GM23338 (cell line): Measurements from ENCODE around the gene FARP1. TPM values are rescaled to one million over a fixed set of nuclear protein-coding genes. Genes with fewer than 3 reads are reported as not detected.

Source experiments
- ATAC-seq: fragments of 200-7000 bp; cut with Tn5 transposase; 3 replicates; pipeline ENCODE4 v1.9.1; 2020
- DNase-seq: peaks from one replicate; pipeline ENCODE4 v3.0.0-alpha.2; 2015; ENCODE audit warnings: low spot score
- H2AFZ ChIP-seq: fragments of 200-600 bp; sonication (generic); 2 replicates; pipeline ENCODE4 v1.8.0; 2016; ENCODE audit warnings: antibody characterized with exemption, mild to moderate bottlenecking, moderate library complexity
- H3F3A ChIP-seq: fragments of 200-600 bp; sonication (generic); replicated peaks from 2 replicates; pipeline ENCODE4 v1.8.0; 2017; ENCODE audit warnings: antibody characterized with exemption, mixed run types, low read depth
- H3K27ac ChIP-seq: fragments of 200-600 bp; sonication (generic); 2 replicates; pipeline ENCODE4 v1.6.1; 2016; ENCODE audit warnings: low read depth
- H3K27me3 ChIP-seq: fragments of 200-600 bp; sonication (generic); 2 replicates; pipeline ENCODE4 v1.8.0; 2016; ENCODE audit warnings: mild to moderate bottlenecking, mixed run types, moderate library complexity; ENCODE audit not compliant: insufficient read depth
- H3K36me3 ChIP-seq: fragments of 200-600 bp; sonication (generic); 2 replicates; pipeline ENCODE4 v1.8.0; 2016; ENCODE audit warnings: mild to moderate bottlenecking; ENCODE audit not compliant: insufficient read depth
- H3K4me1 ChIP-seq: fragments of 200-600 bp; sonication (generic); 2 replicates; pipeline ENCODE4 v1.8.0; 2016; ENCODE audit warnings: mild to moderate bottlenecking, moderate library complexity; ENCODE audit not compliant: insufficient read depth
- H3K4me2 ChIP-seq: fragments of 200-600 bp; sonication (generic); 2 replicates; pipeline ENCODE4 v1.7.1; 2017; ENCODE audit warnings: mixed run types
- H3K4me3 ChIP-seq: fragments of 200-600 bp; sonication (generic); 2 replicates; pipeline ENCODE4 v1.6.1; 2016; ENCODE audit warnings: mixed run types
- H3K79me2 ChIP-seq: fragments of 200-600 bp; sonication (generic); replicated peaks from 2 replicates; pipeline ENCODE4 v1.8.0; 2017; ENCODE audit warnings: mild to moderate bottlenecking; ENCODE audit not compliant: insufficient read depth
- H3K9me2 ChIP-seq: fragments of 200-600 bp; sonication (generic); 2 replicates; pipeline ENCODE4 v1.8.0; 2017; ENCODE audit not compliant: insufficient read depth
- H4K20me1 ChIP-seq: fragments of 200-600 bp; sonication (generic); replicated peaks from 2 replicates; pipeline ENCODE4 v1.8.0; 2017; ENCODE audit warnings: mild to moderate bottlenecking; ENCODE audit not compliant: insufficient read depth
- H3K27ac Mint-ChIP-seq: 2 replicates; pipeline ENCODE4 v1.8.0; 2020; ENCODE audit warnings: inconsistent platforms, mild to moderate bottlenecking, moderate library complexity, mixed read lengths
- H3K27me3 Mint-ChIP-seq: 3 replicates; pipeline ENCODE4 v1.8.0; 2022; ENCODE audit warnings: low read depth, mild to moderate bottlenecking, moderate library complexity, mixed read lengths, inconsistent platforms; ENCODE audit not compliant: insufficient read depth, poor library complexity
- H3K36me3 Mint-ChIP-seq: 3 replicates; pipeline ENCODE4 v1.8.0; 2021; ENCODE audit warnings: low read depth, mild to moderate bottlenecking, inconsistent platforms, moderate library complexity, mixed read lengths
- H3K4me1 Mint-ChIP-seq: 3 replicates; pipeline ENCODE4 v1.8.0; 2020; ENCODE audit warnings: mild to moderate bottlenecking, inconsistent platforms, mixed read lengths
- H3K4me3 Mint-ChIP-seq: 3 replicates; pipeline ENCODE4 v1.8.0; 2021; ENCODE audit warnings: moderate library complexity, mild to moderate bottlenecking, inconsistent platforms, mixed read lengths
- H3K9me3 Mint-ChIP-seq: 3 replicates; pipeline ENCODE4 v1.8.0; 2020; ENCODE audit warnings: moderate library complexity, mild to moderate bottlenecking, inconsistent platforms, mixed read lengths
- CREB1 ChIP-seq: fragments of 250-450 bp; sonication (Bioruptor Pico); IDR thresholded peaks from 2 replicates; pipeline ENCODE4 v1.5.0; 2020; ENCODE audit warnings: low read depth, mild to moderate bottlenecking, moderate library complexity
- CTCF ChIP-seq, 2 experiments: fragments of 200-600 bp in 1 of 2; sonication (generic) in 1 of 2; conservative IDR thresholded peaks; 2 replicates each; pipeline versions ENCODE4 v1.5.1 to v1.6.1; 2016 to 2017; ENCODE audit warnings: antibody characterized with exemption in 2 of 2, low read depth in 2 of 2, mild to moderate bottlenecking in 2 of 2, moderate library complexity in 1 of 2
- ETS1 ChIP-seq: IDR thresholded peaks from 2 replicates; pipeline ENCODE4 v1.6.1; 2016; ENCODE audit warnings: antibody characterized with exemption
- EZH2 ChIP-seq: fragments of 200-600 bp; sonication (generic); IDR thresholded peaks from one replicate; pipeline ENCODE4 v1.8.0; 2017; ENCODE audit warnings: antibody characterized with exemption, mild to moderate bottlenecking, low read depth; ENCODE audit not compliant: unreplicated experiment
- EZH2phosphoT487 ChIP-seq: fragments of 200-600 bp; sonication (generic); IDR thresholded peaks from one replicate; pipeline ENCODE4 v1.8.1; 2018; ENCODE audit warnings: antibody characterized with exemption; ENCODE audit not compliant: unreplicated experiment
- JUNB ChIP-seq: IDR thresholded peaks from one replicate; pipeline ENCODE4 v1.6.1; 2016; ENCODE audit warnings: antibody characterized with exemption; ENCODE audit not compliant: unreplicated experiment
- NANOG ChIP-seq: IDR thresholded peaks from 2 replicates; pipeline ENCODE4 v1.6.1; 2016; ENCODE audit warnings: antibody characterized with exemption, borderline replicate concordance
- POLR2AphosphoS5 ChIP-seq: IDR thresholded peaks from 2 replicates; pipeline ENCODE4 v1.6.1; 2016; ENCODE audit warnings: antibody characterized with exemption, low read depth
- STAT1 ChIP-seq: IDR thresholded peaks from one replicate; pipeline ENCODE4 v1.6.1; 2016; ENCODE audit warnings: antibody characterized with exemption; ENCODE audit not compliant: unreplicated experiment
- ZNF114 ChIP-seq: fragments of 250-450 bp; sonication (Bioruptor Pico); IDR thresholded peaks from 2 replicates; pipeline ENCODE4 v1.5.0; 2020; ENCODE audit warnings: mild to moderate bottlenecking, moderate library complexity
- ZNF331 ChIP-seq: fragments of 250-450 bp; sonication (Bioruptor Pico); IDR thresholded peaks from 2 replicates; pipeline ENCODE4 v1.5.0; 2020; ENCODE audit warnings: low read depth, mild to moderate bottlenecking, moderate library complexity
- polyA plus RNA-seq: library from polyadenylated mRNA; unstranded; fragments of >200 nt; fragmentation: Nextera tagmentation; extraction: Ambion mirVana; gene quantifications from 2 replicates; pipeline ENCODE4 v1.2.1, GENCODE V29; 2016
- total RNA-seq: library from RNA; depleted of rRNA; stranded (reverse); fragments of >200 nt; shearing (Covaris generic); gene quantifications from 2 replicates; pipeline ENCODE4 v1.2.3, GENCODE V29; 2014
- TF ChIP-seq, protein P1 (sequence below): fragments of 250-450 bp; sonication (Bioruptor Pico); IDR thresholded peaks from 2 replicates; pipeline ENCODE4 v1.5.0; 2020; ENCODE audit warnings: mild to moderate bottlenecking, moderate library complexity
- TF ChIP-seq, protein P2 (sequence below): IDR thresholded peaks from one replicate; pipeline ENCODE4 v1.6.1; 2018; ENCODE audit warnings: antibody characterized with exemption; ENCODE audit not compliant: unreplicated experiment

Gene FARP1
- total and polyA plus RNA-seq, 2 experiments from 2014 or later = 53.6 to 82.5 TPM

GRCh38 chr13:98199480-98199879, 56.6 kb downstream of the FARP1 start:
- Mint-ChIP-seq H3K27me3 (no peaks in the 10 kb centered on the region), H3K4me3 (peak overlapping the region; percentile 62), H3K9me3 (peaks cover 8% of the 10 kb centered on the region), H3K27ac (peak overlapping the region; percentile 79), H3K36me3 (peaks cover 21% of the 10 kb centered on the region), H3K4me1 (peaks cover 56% of the 10 kb centered on the region)
- TF ChIP-seq ZNF114 (no peak), EZH2 (no peak), EZH2phosphoT487 (no peak), NANOG (no peak), STAT1 (no peak), JUNB (no peak), CREB1 (CRISPR knock-in tag) (no peak), ZNF331 (CRISPR knock-in tag) (no peak), ETS1 (no peak), POLR2AphosphoS5 (no peak), CTCF (conservative IDR thresholded peaks at IDR 0.05; ENCODE audit: low read depth in 2 of 2) (no peak)
- TF ChIP-seq, protein P1, sequence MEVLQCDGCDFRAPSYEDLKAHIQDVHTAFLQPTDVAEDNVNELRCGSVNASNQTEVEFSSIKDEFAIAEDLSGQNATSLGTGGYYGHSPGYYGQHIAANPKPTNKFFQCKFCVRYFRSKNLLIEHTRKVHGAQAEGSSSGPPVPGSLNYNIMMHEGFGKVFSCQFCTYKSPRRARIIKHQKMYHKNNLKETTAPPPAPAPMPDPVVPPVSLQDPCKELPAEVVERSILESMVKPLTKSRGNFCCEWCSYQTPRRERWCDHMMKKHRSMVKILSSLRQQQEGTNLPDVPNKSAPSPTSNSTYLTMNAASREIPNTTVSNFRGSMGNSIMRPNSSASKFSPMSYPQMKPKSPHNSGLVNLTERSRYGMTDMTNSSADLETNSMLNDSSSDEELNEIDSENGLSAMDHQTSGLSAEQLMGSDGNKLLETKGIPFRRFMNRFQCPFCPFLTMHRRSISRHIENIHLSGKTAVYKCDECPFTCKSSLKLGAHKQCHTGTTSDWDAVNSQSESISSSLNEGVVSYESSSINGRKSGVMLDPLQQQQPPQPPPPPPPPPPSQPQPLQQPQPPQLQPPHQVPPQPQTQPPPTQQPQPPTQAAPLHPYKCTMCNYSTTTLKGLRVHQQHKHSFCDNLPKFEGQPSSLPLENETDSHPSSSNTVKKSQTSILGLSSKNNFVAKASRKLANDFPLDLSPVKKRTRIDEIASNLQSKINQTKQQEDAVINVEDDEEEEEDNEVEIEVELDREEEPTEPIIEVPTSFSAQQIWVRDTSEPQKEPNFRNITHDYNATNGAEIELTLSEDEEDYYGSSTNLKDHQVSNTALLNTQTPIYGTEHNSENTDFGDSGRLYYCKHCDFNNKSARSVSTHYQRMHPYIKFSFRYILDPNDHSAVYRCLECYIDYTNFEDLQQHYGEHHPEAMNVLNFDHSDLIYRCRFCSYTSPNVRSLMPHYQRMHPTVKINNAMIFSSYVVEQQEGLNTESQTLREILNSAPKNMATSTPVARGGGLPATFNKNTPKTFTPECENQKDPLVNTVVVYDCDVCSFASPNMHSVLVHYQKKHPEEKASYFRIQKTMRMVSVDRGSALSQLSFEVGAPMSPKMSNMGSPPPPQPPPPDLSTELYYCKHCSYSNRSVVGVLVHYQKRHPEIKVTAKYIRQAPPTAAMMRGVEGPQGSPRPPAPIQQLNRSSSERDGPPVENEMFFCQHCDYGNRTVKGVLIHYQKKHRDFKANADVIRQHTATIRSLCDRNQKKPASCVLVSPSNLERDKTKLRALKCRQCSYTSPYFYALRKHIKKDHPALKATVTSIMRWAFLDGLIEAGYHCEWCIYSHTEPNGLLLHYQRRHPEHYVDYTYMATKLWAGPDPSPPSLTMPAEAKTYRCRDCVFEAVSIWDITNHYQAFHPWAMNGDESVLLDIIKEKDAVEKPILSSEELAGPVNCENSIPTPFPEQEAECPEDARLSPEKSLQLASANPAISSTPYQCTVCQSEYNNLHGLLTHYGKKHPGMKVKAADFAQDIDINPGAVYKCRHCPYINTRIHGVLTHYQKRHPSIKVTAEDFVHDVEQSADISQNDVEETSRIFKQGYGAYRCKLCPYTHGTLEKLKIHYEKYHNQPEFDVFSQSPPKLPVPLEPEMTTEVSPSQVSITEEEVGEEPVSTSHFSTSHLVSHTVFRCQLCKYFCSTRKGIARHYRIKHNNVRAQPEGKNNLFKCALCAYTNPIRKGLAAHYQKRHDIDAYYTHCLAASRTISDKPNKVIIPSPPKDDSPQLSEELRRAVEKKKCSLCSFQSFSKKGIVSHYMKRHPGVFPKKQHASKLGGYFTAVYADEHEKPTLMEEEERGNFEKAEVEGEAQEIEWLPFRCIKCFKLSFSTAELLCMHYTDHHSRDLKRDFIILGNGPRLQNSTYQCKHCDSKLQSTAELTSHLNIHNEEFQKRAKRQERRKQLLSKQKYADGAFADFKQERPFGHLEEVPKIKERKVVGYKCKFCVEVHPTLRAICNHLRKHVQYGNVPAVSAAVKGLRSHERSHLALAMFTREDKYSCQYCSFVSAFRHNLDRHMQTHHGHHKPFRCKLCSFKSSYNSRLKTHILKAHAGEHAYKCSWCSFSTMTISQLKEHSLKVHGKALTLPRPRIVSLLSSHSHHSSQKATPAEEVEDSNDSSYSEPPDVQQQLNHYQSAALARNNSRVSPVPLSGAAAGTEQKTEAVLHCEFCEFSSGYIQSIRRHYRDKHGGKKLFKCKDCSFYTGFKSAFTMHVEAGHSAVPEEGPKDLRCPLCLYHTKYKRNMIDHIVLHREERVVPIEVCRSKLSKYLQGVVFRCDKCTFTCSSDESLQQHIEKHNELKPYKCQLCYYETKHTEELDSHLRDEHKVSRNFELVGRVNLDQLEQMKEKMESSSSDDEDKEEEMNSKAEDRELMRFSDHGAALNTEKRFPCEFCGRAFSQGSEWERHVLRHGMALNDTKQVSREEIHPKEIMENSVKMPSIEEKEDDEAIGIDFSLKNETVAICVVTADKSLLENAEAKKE (CRISPR knock-in tag) = no peak
- TF ChIP-seq, protein P2, sequence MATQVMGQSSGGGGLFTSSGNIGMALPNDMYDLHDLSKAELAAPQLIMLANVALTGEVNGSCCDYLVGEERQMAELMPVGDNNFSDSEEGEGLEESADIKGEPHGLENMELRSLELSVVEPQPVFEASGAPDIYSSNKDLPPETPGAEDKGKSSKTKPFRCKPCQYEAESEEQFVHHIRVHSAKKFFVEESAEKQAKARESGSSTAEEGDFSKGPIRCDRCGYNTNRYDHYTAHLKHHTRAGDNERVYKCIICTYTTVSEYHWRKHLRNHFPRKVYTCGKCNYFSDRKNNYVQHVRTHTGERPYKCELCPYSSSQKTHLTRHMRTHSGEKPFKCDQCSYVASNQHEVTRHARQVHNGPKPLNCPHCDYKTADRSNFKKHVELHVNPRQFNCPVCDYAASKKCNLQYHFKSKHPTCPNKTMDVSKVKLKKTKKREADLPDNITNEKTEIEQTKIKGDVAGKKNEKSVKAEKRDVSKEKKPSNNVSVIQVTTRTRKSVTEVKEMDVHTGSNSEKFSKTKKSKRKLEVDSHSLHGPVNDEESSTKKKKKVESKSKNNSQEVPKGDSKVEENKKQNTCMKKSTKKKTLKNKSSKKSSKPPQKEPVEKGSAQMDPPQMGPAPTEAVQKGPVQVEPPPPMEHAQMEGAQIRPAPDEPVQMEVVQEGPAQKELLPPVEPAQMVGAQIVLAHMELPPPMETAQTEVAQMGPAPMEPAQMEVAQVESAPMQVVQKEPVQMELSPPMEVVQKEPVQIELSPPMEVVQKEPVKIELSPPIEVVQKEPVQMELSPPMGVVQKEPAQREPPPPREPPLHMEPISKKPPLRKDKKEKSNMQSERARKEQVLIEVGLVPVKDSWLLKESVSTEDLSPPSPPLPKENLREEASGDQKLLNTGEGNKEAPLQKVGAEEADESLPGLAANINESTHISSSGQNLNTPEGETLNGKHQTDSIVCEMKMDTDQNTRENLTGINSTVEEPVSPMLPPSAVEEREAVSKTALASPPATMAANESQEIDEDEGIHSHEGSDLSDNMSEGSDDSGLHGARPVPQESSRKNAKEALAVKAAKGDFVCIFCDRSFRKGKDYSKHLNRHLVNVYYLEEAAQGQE = no peak
- H3K4me1 ChIP-seq = peaks cover 54% of the 10 kb centered on the region
- peak overlapping the region; percentile 97 for H3K27ac ChIP-seq
- peaks cover 77% of the 10 kb centered on the region for H3K79me2 ChIP-seq
- H3K4me2 ChIP-seq = peak overlapping the region; percentile 68
- H3F3A ChIP-seq = peaks cover 10% of the 10 kb centered on the region; the same call in 1 of the 2 replicates
- no peaks in the 10 kb centered on the region for H3K9me2 ChIP-seq
- H3K27me3 ChIP-seq = no peaks in the 10 kb centered on the region
- H4K20me1 ChIP-seq = no peaks in the 10 kb centered on the region; the same call in 1 of the 2 replicates
- no peaks in the 10 kb centered on the region for H3K36me3 ChIP-seq
- ATAC-seq = peak; percentile 49
- H2AFZ ChIP-seq = no peak overlapping the region
- peak; percentile 56 for DNase-seq
- peak overlapping the region; percentile 49 for H3K4me3 ChIP-seq
